Thymus (tissue), 11 donors: ENCODE results near the gene NRG2. TPM values are rescaled to one million over a fixed set of nuclear protein-coding genes. Genes with fewer than 3 reads are reported as not detected.

ENCODE experiments used
- DNase-seq, 9 donors: peaks; one replicate each; pipeline ENCODE4 v3.0.0-alpha.2; 2013; ENCODE audit warnings: low spot score in 9 of 9, low read depth in 6 of 9, missing footprints in 1 of 9
- H3K27ac ChIP-seq, 2 donors: one replicate each; pipeline ENCODE4 v1.5.1; 2013; ENCODE audit warnings: control low read depth in 1 of 2, low read depth in 1 of 2, low read length in 1 of 2, mild to moderate bottlenecking in 1 of 2, moderate library complexity in 1 of 2
- H3K27me3 ChIP-seq, 2 donors: one replicate each; pipeline ENCODE4 v1.5.1; 2013; ENCODE audit warnings: low read length in 1 of 2; ENCODE audit not compliant: control insufficient read depth in 2 of 2, insufficient read depth in 1 of 2
- H3K36me3 ChIP-seq, 2 donors: one replicate each; pipeline ENCODE4 v1.5.1; 2013; ENCODE audit warnings: low read length in 1 of 2, mild to moderate bottlenecking in 1 of 2, moderate library complexity in 1 of 2; ENCODE audit not compliant: control insufficient read depth in 2 of 2, insufficient read depth in 2 of 2
- H3K4me1 ChIP-seq, 2 donors: one replicate each; pipeline ENCODE4 v1.5.1; 2013; ENCODE audit warnings: low read length in 2 of 2; ENCODE audit not compliant: control insufficient read depth in 2 of 2, insufficient read depth in 2 of 2
- H3K4me3 ChIP-seq, 2 donors: one replicate each; pipeline ENCODE4 v1.5.1; 2013; ENCODE audit warnings: low read length in 2 of 2, control low read depth in 1 of 2, mild to moderate bottlenecking in 1 of 2
- H3K9me3 ChIP-seq, 2 donors: one replicate each; pipeline ENCODE4 v1.5.1; 2013; ENCODE audit warnings: low read length in 1 of 2, mild to moderate bottlenecking in 1 of 2; ENCODE audit not compliant: control insufficient read depth in 2 of 2, insufficient read depth in 1 of 2
- WGBS: extraction: QIAGEN DNeasy Blood & Tissue Kit; methylation state at CpG from one replicate; pipeline ENCODE4 v1.1.7; 2013; 5-methylcytosine and 5-hydroxymethylcytosine counted together
- polyA plus RNA-seq: library from polyadenylated mRNA; stranded (reverse); fragments of 200-250 nt; gene quantifications from one replicate; pipeline ENCODE4 v1.2.3, GENCODE V29; 2013
- total RNA-seq: library from RNA; stranded (reverse); fragments of 120-200 nt; gene quantifications from one replicate; pipeline ENCODE4 v1.2.4, GENCODE V29; 2013
- donor health status: healthy.

The NRG2 gene
- total and polyA plus RNA-seq, 2 donors = 0.38 to 0.96 TPM

DNA sequence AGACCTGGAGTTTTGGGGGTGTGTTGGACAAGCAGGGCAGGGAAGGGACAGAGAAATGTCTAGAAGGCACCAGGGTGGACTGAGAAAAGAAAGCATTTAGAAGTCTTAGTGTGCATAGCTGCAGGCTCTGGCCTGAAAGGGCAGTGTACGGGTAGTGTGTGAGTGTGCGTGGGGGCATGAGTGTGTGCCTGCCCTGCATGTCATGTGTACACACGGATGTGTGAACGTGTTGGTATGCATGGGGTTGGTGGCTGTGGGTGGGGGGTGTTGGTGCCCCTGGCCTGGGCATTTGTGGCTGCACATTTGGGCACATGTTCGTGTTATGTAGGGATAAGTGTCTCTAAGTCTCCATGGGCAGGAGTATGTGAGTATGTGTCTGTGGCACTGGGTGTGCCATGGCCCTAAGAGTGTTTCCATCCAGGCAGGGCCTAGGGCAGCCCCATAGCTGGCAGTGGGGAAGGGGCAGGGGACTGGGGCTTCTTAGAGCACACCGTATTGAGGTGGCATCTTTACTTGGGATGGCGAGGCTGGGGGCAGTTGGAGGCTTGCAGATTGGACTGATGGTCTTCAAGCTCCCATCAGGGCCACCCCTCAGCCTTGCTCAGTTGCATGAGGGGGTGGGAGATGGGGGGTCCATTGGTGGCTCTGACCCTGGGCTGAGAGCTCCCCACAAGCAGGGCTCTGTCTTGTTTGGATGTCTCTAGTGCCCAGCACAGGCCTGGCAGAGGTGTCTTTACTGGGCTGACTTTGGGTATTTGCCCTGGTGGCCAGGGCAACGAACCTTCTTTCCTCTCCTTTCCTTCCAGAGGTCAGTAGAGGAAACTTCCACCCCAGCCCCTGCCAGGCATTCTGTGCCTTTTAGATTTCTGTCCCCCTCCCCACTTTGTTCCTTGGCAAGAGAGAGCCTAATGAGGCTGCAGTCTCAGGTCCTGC, 232.5 kb downstream of the NRG2 start:
- no peaks in the 10 kb centered on the region for H3K4me1 ChIP-seq
- no peak overlapping the region for H3K4me3 ChIP-seq
- peaks cover 0 to 12% of the 10 kb centered on the region in 2 donors for H3K27me3 ChIP-seq
- WGBS = 93% methylated on average over 8 of the region's 8 CpGs
- H3K9me3 ChIP-seq = no peaks in the 10 kb centered on the region
- no peaks in the 10 kb centered on the region for H3K36me3 ChIP-seq
- no peak overlapping the region for H3K27ac ChIP-seq
- no peak for DNase-seq

DNA sequence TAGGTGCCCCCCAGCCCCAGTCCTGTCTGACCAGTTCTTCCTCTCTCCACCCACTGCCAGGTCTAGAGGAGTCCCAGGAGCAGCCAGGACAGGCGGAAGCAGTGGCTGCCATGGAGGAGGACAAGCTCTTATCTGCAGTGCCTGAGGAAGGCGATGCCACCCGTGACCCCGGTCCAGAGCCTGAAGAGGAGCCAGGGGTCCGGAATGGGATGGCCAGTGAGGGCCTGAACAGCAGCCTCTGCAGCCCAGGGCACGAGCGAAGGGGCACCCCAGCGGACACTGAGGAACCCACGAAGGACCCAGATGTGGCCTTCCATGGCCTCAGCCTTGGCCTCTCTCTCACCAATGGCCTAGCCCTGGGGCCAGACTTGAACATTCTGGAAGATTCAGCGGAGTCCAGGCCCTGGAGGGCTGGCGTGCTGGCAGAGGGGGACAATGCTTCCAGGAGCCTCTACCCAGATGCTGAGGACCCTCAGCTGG, 233.7 kb downstream of the NRG2 start:
- Histone ChIP-seq H3K27me3 (peaks cover 0 to 10% of the 10 kb centered on the region in 2 donors), H3K4me3 (no peak overlapping the region), H3K36me3 (no peaks in the 10 kb centered on the region), H3K4me1 (no peaks in the 10 kb centered on the region), H3K27ac (no peak overlapping the region), H3K9me3 (no peaks in the 10 kb centered on the region)
- 98% methylated on average over 11 of the region's 11 CpGs for WGBS
- DNase-seq = no peak

DNA sequence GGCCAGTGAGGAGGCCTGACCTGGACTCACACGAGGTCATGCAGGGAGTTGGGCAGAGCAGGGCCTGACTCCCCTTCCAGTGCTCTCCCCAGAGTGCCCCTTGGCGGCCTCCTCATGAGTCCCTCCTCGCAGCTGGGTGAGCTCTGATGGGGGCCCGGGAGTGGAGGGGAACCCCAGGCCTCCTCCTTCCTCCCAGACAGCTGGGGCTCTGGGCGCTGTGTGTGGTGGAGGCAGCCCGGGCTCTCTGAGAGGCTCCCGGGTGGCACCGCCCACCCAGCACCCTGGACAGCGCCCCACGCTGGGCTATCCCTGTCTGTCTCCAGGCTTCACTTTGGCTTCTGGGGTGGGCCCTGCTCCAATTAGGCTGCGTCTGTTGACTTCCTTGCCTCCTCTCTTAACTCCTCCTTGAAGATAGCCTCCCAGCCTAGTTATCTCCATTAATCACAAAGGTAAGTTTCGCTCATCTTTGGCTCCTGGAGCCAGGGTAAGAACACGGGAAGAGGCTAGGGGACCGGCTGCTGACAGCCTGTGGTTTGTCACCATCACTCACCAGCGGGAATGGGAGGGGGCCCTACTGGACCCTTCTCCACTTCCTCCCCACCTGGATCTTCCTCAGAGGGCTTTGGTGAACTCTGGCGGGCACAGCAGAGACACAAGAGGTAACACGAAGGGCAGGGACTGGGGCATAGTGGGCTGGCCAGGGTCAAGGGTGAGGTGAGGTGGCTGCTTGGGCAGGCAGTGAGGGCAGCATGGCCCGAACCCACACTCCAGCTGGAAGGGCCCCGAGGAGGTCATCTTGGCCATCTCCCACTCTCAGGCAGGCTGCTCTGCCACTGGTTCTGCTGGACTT, 234.4 kb downstream of the NRG2 start:
- WGBS = 47% methylated on average over 19 of the region's 19 CpGs
- peak in 8 of 9 donors; percentile 29 to 69 (median 40) for DNase-seq
- Histone ChIP-seq H3K4me1 (no peaks in the 10 kb centered on the region), H3K27me3 (peaks cover 0 to 12% of the 10 kb centered on the region in 2 donors), H3K4me3 (no peak overlapping the region), H3K27ac (no peak overlapping the region), H3K36me3 (no peaks in the 10 kb centered on the region), H3K9me3 (peaks cover 0 to 1% of the 10 kb centered on the region in 2 donors)

DNA sequence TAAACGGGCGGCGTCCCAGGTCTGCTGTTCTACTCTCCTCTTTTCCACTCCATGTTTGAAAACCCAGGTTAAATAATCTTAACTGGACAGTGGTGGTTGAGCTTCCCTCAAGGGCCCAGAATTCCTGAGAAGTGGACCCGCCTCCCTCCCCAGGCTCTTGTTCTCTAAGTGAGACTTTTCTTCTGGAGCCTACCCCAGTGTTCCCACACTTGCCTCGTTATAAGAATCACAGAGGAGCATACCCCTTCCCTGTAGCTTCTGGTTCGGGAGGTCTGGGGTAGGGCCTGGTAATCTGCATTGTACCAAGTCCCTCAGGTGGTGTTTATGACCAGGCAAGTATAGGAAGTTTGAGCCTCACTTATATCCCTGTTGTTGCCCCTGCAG, 235.5 kb downstream of the NRG2 start:
- Histone ChIP-seq H3K27me3 (peaks cover 0 to 23% of the 10 kb centered on the region in 2 donors), H3K4me3 (no peak overlapping the region), H3K36me3 (no peaks in the 10 kb centered on the region), H3K4me1 (no peaks in the 10 kb centered on the region), H3K9me3 (peaks cover 0 to 4% of the 10 kb centered on the region in 2 donors), H3K27ac (no peak overlapping the region)
- WGBS = 77% methylated on average over 6 of the region's 6 CpGs
- no peak for DNase-seq

- H3K27ac ChIP-seq = no peak overlapping the region
- no peak for DNase-seq
- WGBS = 74% methylated on average over 8 of the region's 8 CpGs
- peaks cover 0 to 28% of the 10 kb centered on the region in 2 donors for H3K27me3 ChIP-seq
- H3K4me3 ChIP-seq = no peak overlapping the region
- no peaks in the 10 kb centered on the region for H3K4me1 ChIP-seq
- H3K9me3 ChIP-seq = peaks cover 0 to 4% of the 10 kb centered on the region in 2 donors
- H3K36me3 ChIP-seq = no peaks in the 10 kb centered on the region
Observed at GRCh38 chr5:139806726-139807646, 236.1 kb downstream of the NRG2 start.

- Histone ChIP-seq H3K27ac (no peak overlapping the region), H3K27me3 (peaks cover 0 to 37% of the 10 kb centered on the region in 2 donors), H3K9me3 (peaks cover 0 to 4% of the 10 kb centered on the region in 2 donors), H3K36me3 (no peaks in the 10 kb centered on the region), H3K4me3 (no peak overlapping the region), H3K4me1 (no peaks in the 10 kb centered on the region)
- no peak for DNase-seq
- WGBS = 95% methylated on average over 4 of the region's 4 CpGs
Observed at GRCh38 chr5:139806111-139806510, 237.0 kb downstream of the NRG2 start.

DNA sequence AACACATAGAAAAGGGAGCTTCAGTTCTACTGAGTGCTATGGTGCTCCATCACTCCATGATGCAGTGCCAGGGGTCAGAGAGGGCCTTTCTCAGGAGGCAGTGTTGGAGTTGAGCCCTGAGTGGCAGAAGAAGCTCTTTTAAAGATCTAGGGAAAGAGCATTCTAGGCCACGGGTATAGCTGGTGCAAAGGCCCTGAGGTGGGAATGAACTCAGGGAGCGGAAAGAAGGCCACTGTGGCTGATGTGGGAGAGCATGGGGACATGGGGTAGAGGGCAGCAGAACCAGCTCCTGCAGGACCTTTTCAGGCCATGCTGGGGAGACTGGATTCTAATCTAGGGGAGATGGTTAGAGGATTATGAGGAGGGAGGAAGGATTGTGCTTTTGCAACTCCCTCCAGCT, 237.6 kb downstream of the NRG2 start:
- H3K4me3 ChIP-seq = no peak overlapping the region
- H3K27ac ChIP-seq = no peak overlapping the region
- peaks cover 0 to 4% of the 10 kb centered on the region in 2 donors for H3K9me3 ChIP-seq
- no peak for DNase-seq
- no peaks in the 10 kb centered on the region for H3K36me3 ChIP-seq
- WGBS = 91% methylated on average over 2 of the region's 2 CpGs
- peaks cover 0 to 40% of the 10 kb centered on the region in 2 donors for H3K27me3 ChIP-seq
- H3K4me1 ChIP-seq = no peaks in the 10 kb centered on the region

GRCh38 chr5:139804800-139805397, 238.2 kb downstream of the NRG2 start:
- 98% methylated on average over 17 of the region's 17 CpGs for WGBS
- no peak for DNase-seq
- no peak overlapping the region for H3K4me3 ChIP-seq
- H3K27ac ChIP-seq = no peak overlapping the region
- peaks cover 0 to 4% of the 10 kb centered on the region in 2 donors for H3K9me3 ChIP-seq
- peaks cover 0 to 46% of the 10 kb centered on the region in 2 donors for H3K27me3 ChIP-seq
- no peaks in the 10 kb centered on the region for H3K36me3 ChIP-seq
- H3K4me1 ChIP-seq = no peaks in the 10 kb centered on the region
